ENCODE results near the gene LARGE2.

GRCh38 chr11:45906965-45907611, 15.4 kb upstream of the LARGE2 start, which contains the start of gene FREY1:
- TF ChIP-seq CTCF (IDR thresholded peaks at IDR 0.05) (no peak), EP300 (IDR thresholded peaks at IDR 0.05; ENCODE audit: low read depth) (no peak)

Data from transverse colon (tissue), 3 donors.